Choroid plexus epithelial cell (primary cell): ENCODE data around the gene LAMTOR2.

ENCODE experiments used
- DNase-seq: peaks from one replicate; pipeline ENCODE4 v3.0.0-alpha.2; 2010; ENCODE audit warnings: low read depth
- H3K4me3 ChIP-seq: 2 replicates; pipeline ENCODE4 v1.5.1; 2011; ENCODE audit warnings: low read depth, mild to moderate bottlenecking, control low read depth, low read length, moderate library complexity
- CTCF ChIP-seq: conservative IDR thresholded peaks from 2 replicates; pipeline ENCODE4 v1.5.1; 2011; ENCODE audit warnings: low read depth, mild to moderate bottlenecking, control low read depth, inconsistent platforms, low read length, moderate library complexity

The LAMTOR2 gene

GRCh38 chr1:156090138-156090839 lies 35.7 kb downstream of the LAMTOR2 start:
- no peak for DNase-seq
- no peak overlapping the region for H3K4me3 ChIP-seq
- TF ChIP-seq CTCF, result no peak

GRCh38 chr1:156090840-156091188 lies 36.2 kb downstream of the LAMTOR2 start:
- peak; percentile 86 for DNase-seq
- H3K4me3 ChIP-seq, result no peak overlapping the region
- peak; percentile 80 for TF ChIP-seq CTCF

GRCh38 chr1:156091610-156092009 lies 37.0 kb downstream of the LAMTOR2 start:
- no peak overlapping the region for H3K4me3 ChIP-seq
- DNase-seq, result no peak
- TF ChIP-seq CTCF, result no peak

GRCh38 chr1:156095906-156096508 lies 41.4 kb downstream of the LAMTOR2 start:
- H3K4me3 ChIP-seq, result no peak overlapping the region
- no peak for DNase-seq
- TF ChIP-seq CTCF, result no peak

GRCh38 chr1:156096640-156097391 lies 42.2 kb downstream of the LAMTOR2 start:
- DNase-seq, result peak; percentile 88
- H3K4me3 ChIP-seq, result no peak overlapping the region
- peak; percentile 99 for TF ChIP-seq CTCF

- no peak overlapping the region for H3K4me3 ChIP-seq
- TF ChIP-seq CTCF, result no peak
- DNase-seq, result no peak
Measured at GRCh38 chr1:156097499-156098178, 43.1 kb downstream of the LAMTOR2 start.
